Ovary (tissue), 9 donors: ENCODE measurements around the gene ADAMTS20. TPM values are rescaled to one million over a fixed set of nuclear protein-coding genes. Genes with fewer than 3 reads are reported as not detected.
"Not testable (repeated sequence)": the region's sequence is repeated elsewhere in the genome, so short reads cannot be mapped to it uniquely, and the experiment has no call there.

ENCODE experiments used
- DNase-seq, 5 donors: peaks; one replicate each; pipeline ENCODE4 v3.0.0-alpha.2; 2019 to 2020
- H3K27ac ChIP-seq, 2 donors: fragments of 200-600 bp; one replicate each; pipeline versions ENCODE4 v1.5.1 to v1.8.0; 2019 to 2022
- H3K27me3 ChIP-seq: fragments of 200-600 bp; one replicate; pipeline ENCODE4 v1.8.0; 2022
- H3K36me3 ChIP-seq: fragments of 200-600 bp; sonication (generic); one replicate; pipeline ENCODE4 v1.5.1; 2019
- H3K4me1 ChIP-seq: one replicate; pipeline ENCODE4 v1.8.1; 2013; ENCODE audit warnings: mild to moderate bottlenecking, moderate library complexity; ENCODE audit not compliant: insufficient read depth
- H3K4me3 ChIP-seq: fragments of 200-600 bp; sonication (generic); one replicate; pipeline ENCODE4 v1.5.1; 2017
- H3K9me3 ChIP-seq, 2 donors: fragments of 200-600 bp in 1 of 2; sonication (generic) in 1 of 2; one replicate each; pipeline versions ENCODE4 v1.5.1 to v1.8.1; 2013 to 2019; ENCODE audit warnings: mild to moderate bottlenecking in 1 of 2, moderate library complexity in 1 of 2
- EP300 ChIP-seq: sonication (generic); formaldehyde crosslinking; IDR thresholded peaks from one replicate; pipeline ENCODE4 v1.6.1; 2017; ENCODE audit warnings: antibody characterized with exemption
- POLR2A ChIP-seq: fragments of 450-650 bp; IDR thresholded peaks from one replicate; pipeline ENCODE4 v1.6.1; 2017; ENCODE audit warnings: antibody characterized with exemption, mild to moderate bottlenecking, moderate library complexity
- WGBS, 3 donors: extraction: QIAGEN DNeasy Blood & Tissue Kit in 1 of 3; methylation state at CpG; one replicate each; pipeline versions ENCODE4 v1.1.5 to v1.1.7; 2013 to 2017; 5-methylcytosine and 5-hydroxymethylcytosine counted together
- intact Hi-C, 4 donors: fragments of 100-400 bp; cut with DNase I; formaldehyde crosslinking; loops; one replicate each; pipeline versions ENCODE4 v1.11.0 to v1.15.1; 2022 to 2023
- polyA plus RNA-seq, 2 donors: library from polyadenylated mRNA; stranded (reverse); fragments of 200-250 nt in 1 of 2; fragments of 350-450 nt in 1 of 2; fragmentation: Illumina TruSeq in 1 of 2; extraction: RNeasy Lipid Tissue Mini Kit (QIAGEN cat#74804) in 1 of 2; gene quantifications; one replicate each; pipeline ENCODE4 v1.2.3, GENCODE V29; 2013 to 2014
- total RNA-seq, 7 donors: library from RNA; depleted of rRNA in 2 of 7; stranded (reverse); fragments of >200 nt in 2 of 7; fragmentation: NEBNext Ultra II Directional in 3 of 7; extraction: Animal tissue kit (Norgen Biotek cat#: 25700) in 3 of 7; gene quantifications; one replicate each; pipeline versions ENCODE4 v1.1.0 to v1.2.4, GENCODE V29; 2016 to 2023
- TF ChIP-seq, protein P1 (sequence below), 3 donors: fragments of 450-650 bp in 2 of 3; fragments of 200-600 bp in 1 of 3; IDR thresholded peaks; one replicate each; pipeline versions ENCODE4 v1.5.1 to v1.8.0; 2016 to 2022; ENCODE audit warnings: antibody characterized with exemption in 3 of 3, mild to moderate bottlenecking in 1 of 3
- donor health status: DM: no; HTN: no; CAD: no; lungs with moderate emphysema.
- donor health status: DM: no; HTN: no; CAD: no.
- donor health status: Bipolar disorder and iron deficiency.
- donor health status: DM: yes; HTN: yes; CAD: no.
- donor health status: DM: no; HTN: no; CAD: no.
- donor health status: DM: yes; HTN: yes; CAD: no.

The ADAMTS20 gene
- total and polyA plus RNA-seq, 9 donors = 0.23 TPM; not detected in 8

DNA sequence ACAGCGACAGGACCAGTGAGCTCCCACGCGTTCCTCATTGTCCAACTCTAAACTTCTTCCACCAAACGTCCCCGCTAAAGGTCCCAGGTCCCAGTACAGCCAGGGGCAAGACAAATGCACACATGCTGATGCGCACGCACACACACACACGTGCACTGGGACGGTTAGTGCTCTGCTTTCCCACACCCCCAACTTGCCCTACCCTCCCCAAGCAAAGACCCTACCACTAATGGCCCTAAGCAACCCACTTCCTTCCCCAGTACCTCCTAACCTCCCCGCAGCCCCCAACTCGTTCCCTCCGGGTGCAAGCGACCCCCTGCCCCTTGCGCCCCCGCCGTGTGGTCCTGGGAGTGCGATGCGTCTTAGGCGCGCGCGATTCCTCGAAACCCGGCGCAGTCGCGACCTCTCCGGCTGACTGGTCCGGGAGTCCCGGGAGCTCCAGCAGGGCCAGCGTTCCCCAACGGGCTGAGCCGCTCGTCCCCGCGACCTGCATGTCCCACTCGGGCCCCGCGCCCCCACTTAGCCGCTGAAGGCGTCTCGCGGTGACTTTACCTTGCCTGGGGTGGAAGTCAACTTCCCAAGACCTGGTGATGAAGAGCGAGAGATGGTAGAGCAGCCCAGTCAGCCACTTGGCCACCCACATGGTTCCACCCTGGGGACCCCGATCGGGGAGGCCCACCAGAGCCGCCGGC lies 578 bp downstream of the ADAMTS20 start:
- Histone ChIP-seq H3K27me3 (no peaks in the 10 kb centered on the region), H3K9me3 (no peaks in the 10 kb centered on the region), H3K4me1 (peaks cover 4% of the 10 kb centered on the region), H3K36me3 (no peaks in the 10 kb centered on the region), H3K4me3 (no peak overlapping the region), H3K27ac (no peak overlapping the region)
- TF ChIP-seq, protein P1, sequence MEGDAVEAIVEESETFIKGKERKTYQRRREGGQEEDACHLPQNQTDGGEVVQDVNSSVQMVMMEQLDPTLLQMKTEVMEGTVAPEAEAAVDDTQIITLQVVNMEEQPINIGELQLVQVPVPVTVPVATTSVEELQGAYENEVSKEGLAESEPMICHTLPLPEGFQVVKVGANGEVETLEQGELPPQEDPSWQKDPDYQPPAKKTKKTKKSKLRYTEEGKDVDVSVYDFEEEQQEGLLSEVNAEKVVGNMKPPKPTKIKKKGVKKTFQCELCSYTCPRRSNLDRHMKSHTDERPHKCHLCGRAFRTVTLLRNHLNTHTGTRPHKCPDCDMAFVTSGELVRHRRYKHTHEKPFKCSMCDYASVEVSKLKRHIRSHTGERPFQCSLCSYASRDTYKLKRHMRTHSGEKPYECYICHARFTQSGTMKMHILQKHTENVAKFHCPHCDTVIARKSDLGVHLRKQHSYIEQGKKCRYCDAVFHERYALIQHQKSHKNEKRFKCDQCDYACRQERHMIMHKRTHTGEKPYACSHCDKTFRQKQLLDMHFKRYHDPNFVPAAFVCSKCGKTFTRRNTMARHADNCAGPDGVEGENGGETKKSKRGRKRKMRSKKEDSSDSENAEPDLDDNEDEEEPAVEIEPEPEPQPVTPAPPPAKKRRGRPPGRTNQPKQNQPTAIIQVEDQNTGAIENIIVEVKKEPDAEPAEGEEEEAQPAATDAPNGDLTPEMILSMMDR (IDR thresholded peaks at IDR 0.05) = no peak
- TF ChIP-seq EP300 (no peak), POLR2A (no peak)
- 1 to 3% (median 2%) methylated on average over 45 to 48 of the region's 48 CpGs for WGBS, 3 donors
- intact Hi-C loops = no loop called here
- no peak for DNase-seq

DNA sequence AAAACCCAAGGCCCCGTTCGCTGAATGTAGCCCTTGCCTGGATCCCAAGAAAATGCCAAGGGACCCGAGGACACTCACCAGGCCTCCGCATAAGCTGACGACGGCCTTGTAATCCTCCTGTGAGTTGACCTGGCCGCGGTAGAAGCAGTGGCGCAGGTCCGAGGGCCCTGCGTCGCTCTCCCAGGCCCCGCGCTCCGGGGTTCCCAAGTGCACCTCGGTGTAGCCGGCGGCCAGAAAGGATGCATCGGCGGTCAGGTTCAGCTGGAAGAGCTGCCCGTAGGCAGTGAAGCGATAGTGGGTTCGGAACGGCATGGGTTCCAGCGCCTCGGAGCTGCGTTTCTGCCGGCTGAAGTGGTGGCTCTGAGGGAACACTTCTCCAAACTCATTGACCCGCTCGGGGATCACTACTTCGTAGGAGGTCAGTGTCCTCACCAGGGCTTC lies 1.2 kb downstream of the ADAMTS20 start:
- intact Hi-C loops = no loop called here
- Histone ChIP-seq H3K9me3 (no peaks in the 10 kb centered on the region), H3K36me3 (no peaks in the 10 kb centered on the region), H3K27me3 (no peaks in the 10 kb centered on the region), H3K4me1 (peaks cover 4% of the 10 kb centered on the region), H3K27ac (no peak overlapping the region), H3K4me3 (no peak overlapping the region)
- WGBS, 3 donors = 22 to 28% (median 27%) methylated on average over 30 to 31 of the region's 31 CpGs
- no peak for DNase-seq
- TF ChIP-seq, protein P1 (IDR thresholded peaks at IDR 0.05) = no peak
- TF ChIP-seq EP300 = no peak
- TF ChIP-seq POLR2A = no peak

DNA sequence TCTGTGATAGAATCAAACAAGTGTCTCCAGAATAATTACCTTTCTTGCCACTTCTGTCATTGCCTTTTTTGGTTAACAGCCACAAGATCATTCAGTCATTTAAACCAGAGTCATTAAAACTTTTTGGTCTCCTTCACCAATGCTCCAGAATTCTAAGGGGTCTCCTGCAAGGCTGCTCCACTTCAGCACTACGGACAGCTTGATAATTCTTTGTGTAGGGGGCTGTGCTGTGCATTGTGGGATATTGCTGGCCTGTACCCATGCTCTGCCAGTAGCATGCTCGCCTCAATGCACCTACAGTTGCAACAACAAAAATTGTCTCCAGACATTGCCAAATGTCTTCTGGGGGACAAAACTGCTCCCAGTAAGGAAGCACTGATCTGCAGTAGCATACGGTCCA lies 7.3 kb downstream of the ADAMTS20 start:
- Histone ChIP-seq H3K27me3 (no peaks in the 10 kb centered on the region), H3K9me3 (no peaks in the 10 kb centered on the region), H3K27ac (no peak overlapping the region), H3K4me1 (no peaks in the 10 kb centered on the region), H3K36me3 (no peaks in the 10 kb centered on the region), H3K4me3 (no peak overlapping the region)
- TF ChIP-seq, protein P1 (IDR thresholded peaks at IDR 0.05) = no peak
- no peak for TF ChIP-seq EP300
- TF ChIP-seq POLR2A = no peak
- intact Hi-C loops = no loop called here
- WGBS, 3 donors = 67 to 75% (median 73%) methylated on average over 3 of the region's 3 CpGs
- DNase-seq = no peak

DNA sequence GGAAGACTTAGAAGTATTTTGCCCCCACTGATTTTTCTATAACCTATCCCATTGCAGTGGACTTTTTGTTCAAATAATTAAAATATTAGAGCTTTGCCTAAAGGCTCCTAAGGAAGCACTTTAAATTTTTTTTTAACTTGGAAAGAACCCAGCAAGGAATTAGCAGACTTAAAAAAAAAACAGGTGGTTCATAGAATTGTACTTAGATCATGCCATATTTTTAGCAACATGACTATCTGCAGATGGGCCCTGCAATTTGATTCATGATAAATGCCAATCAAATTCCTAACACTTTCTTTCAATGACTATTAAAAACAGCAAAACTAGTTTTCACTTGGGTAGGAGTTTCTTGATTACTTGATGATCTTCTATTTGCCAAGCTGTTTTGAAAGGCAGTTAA lies 11.5 kb downstream of the ADAMTS20 start:
- Histone ChIP-seq H3K36me3 (no peaks in the 10 kb centered on the region), H3K4me1 (no peaks in the 10 kb centered on the region), H3K27ac (no peak overlapping the region), H3K27me3 (no peaks in the 10 kb centered on the region), H3K9me3 (no peaks in the 10 kb centered on the region), H3K4me3 (no peak overlapping the region)
- intact Hi-C loops = no loop called here
- DNase-seq = no peak
- TF ChIP-seq EP300 (no peak), POLR2A (no peak)
- TF ChIP-seq, protein P1 (IDR thresholded peaks at IDR 0.05) = no peak

DNA sequence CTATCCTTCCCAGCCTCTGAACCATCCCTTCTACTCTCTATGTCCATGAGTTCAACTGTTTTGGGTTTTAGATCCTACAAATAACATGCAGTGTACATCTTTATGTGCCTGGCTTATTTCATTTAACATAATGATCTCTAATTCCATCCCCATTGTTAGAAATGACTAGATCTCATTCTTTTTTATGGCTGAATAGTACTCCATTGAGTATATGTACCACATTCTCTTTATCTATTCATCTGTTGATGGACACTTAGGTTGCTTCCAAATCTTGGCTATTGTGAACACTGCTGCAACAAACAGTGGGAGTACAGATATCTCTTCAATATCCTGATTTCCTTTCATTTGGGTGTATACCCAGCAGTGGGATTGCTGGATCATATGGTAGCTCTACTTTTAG lies 14.3 kb downstream of the ADAMTS20 start:
- H3K27ac ChIP-seq, H3K36me3 ChIP-seq, DNase-seq, H3K4me1 ChIP-seq, intact Hi-C loops, H3K9me3 ChIP-seq, H3K4me3 ChIP-seq, H3K27me3 ChIP-seq: not testable (repeated sequence)
